NB4 (cell line): ENCODE results near the gene ZBTB22.

Experiments used
- CTCF ChIP-seq: IDR thresholded peaks from one replicate; pipeline ENCODE4 v1.5.1; 2012; ENCODE audit warnings: low read depth, low read length
- MAX ChIP-seq: IDR thresholded peaks from 2 replicates; pipeline ENCODE4 v1.6.1; 2011; ENCODE audit warnings: low read depth, low read length
- POLR2A ChIP-seq: IDR thresholded peaks from 2 replicates; pipeline ENCODE4 v1.6.1; 2011; ENCODE audit warnings: mild to moderate bottlenecking; ENCODE audit not compliant: insufficient read length; ENCODE audit errors: extremely low read depth

DNA sequence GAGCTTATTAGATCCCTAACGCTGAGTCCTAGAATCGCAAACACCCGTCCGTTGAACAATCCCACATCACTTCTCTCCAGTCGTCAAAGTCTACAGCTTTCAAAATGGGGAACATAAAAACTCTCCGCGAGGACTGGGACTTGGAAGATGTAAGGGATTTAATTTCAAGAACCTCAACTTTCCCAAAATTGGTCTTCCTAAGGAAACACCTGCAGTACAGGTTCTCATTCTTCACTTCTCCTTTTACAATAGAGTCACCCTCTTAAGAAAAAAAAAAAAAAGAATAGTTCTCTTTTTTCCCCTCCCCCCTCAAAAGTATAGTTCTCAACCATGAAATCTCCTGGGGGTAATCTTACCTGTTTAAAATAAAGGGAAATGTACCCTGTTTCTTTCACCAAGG lies 6.6 kb upstream of the ZBTB22 start:
- TF ChIP-seq CTCF, result no peak
- TF ChIP-seq POLR2A, result no peak
- no peak for TF ChIP-seq MAX
